H1 (cell line): Measurements from ENCODE around the gene PLXDC2. TPM values are rescaled to one million over a fixed set of nuclear protein-coding genes. Genes with fewer than 3 reads are reported as not detected.
A peak's percentile ranks its signal among the peaks of the same experiment; 100 is the strongest.

Source experiments
- CTCF ChIA-PET: fragments of 300-600 bp; sonication (Branson Sonifier 250); formaldehyde crosslinking; loops from one replicate; lab custom pipeline; 2021; ENCODE audit not compliant: partially characterized antibody; lab: Charles Lee
- POLR2A ChIA-PET: fragments of 300-600 bp; sonication (Branson Sonifier 250); formaldehyde crosslinking; loops from one replicate; lab custom pipeline; 2021; ENCODE audit warnings: inconsistent platforms; ENCODE audit not compliant: partially characterized antibody; lab: Charles Lee
- DNase-seq, 2 experiments: peaks; one replicate each; pipeline versions ENCODE4 v3.0.0 to v3.0.0-alpha.2; 2010 to 2022; ENCODE audit warnings: low spot score in 2 of 2, low read depth in 1 of 2, mixed read lengths in 1 of 2
- FAIRE-seq: peaks from 2 replicates; lab custom pipeline; 2011; peaks lifted over from hg19 to GRCh38; lab: Jason Lieb, UNC
- H2AFZ ChIP-seq: 2 replicates; pipeline ENCODE4 v1.8.1; 2012; ENCODE audit warnings: low read length, inconsistent platforms
- H2AK5ac ChIP-seq: 2 replicates; pipeline ENCODE4 v1.6.1; 2013; ENCODE audit warnings: low read depth, low read length
- H2BK120ac ChIP-seq: replicated peaks from 2 replicates; pipeline ENCODE3; 2013; ENCODE audit warnings: low read depth, low read length, inconsistent platforms
- H2BK12ac ChIP-seq: 2 replicates; pipeline ENCODE4 v1.6.1; 2013; ENCODE audit warnings: low read depth, low read length
- H2BK15ac ChIP-seq: 2 replicates; pipeline ENCODE4 v1.6.1; 2013; ENCODE audit warnings: low read length
- H2BK20ac ChIP-seq: 2 replicates; pipeline ENCODE4 v1.6.1; 2013; ENCODE audit warnings: low read length
- H2BK5ac ChIP-seq: 2 replicates; pipeline ENCODE4 v1.6.1; 2013; ENCODE audit warnings: low read depth, low read length
- H3K14ac ChIP-seq: 2 replicates; pipeline ENCODE4 v1.6.1; 2013; ENCODE audit warnings: inconsistent platforms; ENCODE audit not compliant: insufficient read length
- H3K18ac ChIP-seq: 2 replicates; pipeline ENCODE4 v1.6.1; 2013; ENCODE audit warnings: low read length; ENCODE audit errors: extremely low read depth
- H3K23ac ChIP-seq: 2 replicates; pipeline ENCODE4 v1.6.1; 2013; ENCODE audit warnings: inconsistent platforms; ENCODE audit not compliant: insufficient read length
- H3K23me2 ChIP-seq: 2 replicates; pipeline ENCODE4 v1.6.1; 2013; ENCODE audit warnings: low read depth, low read length
- H3K27ac ChIP-seq: 2 replicates; pipeline ENCODE4 v1.6.1; 2011; ENCODE audit warnings: low read depth, low read length, inconsistent platforms
- H3K27me3 ChIP-seq, 4 experiments: replicated peaks in 1 of 4; 1 replicate in 1 of 4; 2 replicates in 3 of 4; pipeline versions ENCODE4 v1.6.1 to v1.8.1; 2011 to 2013; ENCODE audit warnings: low read length in 3 of 4, mild to moderate bottlenecking in 3 of 4, inconsistent platforms in 2 of 4, mixed read lengths in 2 of 4, moderate library complexity in 1 of 4; ENCODE audit not compliant: control insufficient read depth in 3 of 4, insufficient read depth in 3 of 4; ENCODE audit errors: extremely low read depth in 1 of 4
- H3K36me3 ChIP-seq, 4 experiments: 2 replicates each; pipeline versions ENCODE4 v1.6.1 to v1.8.1; 2011 to 2013; ENCODE audit warnings: mild to moderate bottlenecking in 4 of 4, low read length in 3 of 4, moderate library complexity in 2 of 4, control low read depth in 1 of 4, inconsistent platforms in 1 of 4; ENCODE audit not compliant: insufficient read depth in 4 of 4, control insufficient read depth in 2 of 4
- H3K4ac ChIP-seq: replicated peaks from 2 replicates; pipeline ENCODE3; 2013; ENCODE audit warnings: low read length, low read depth, mixed read lengths, inconsistent platforms; ENCODE audit not compliant: insufficient read length
- H3K4me1 ChIP-seq, 4 experiments: replicated peaks in 1 of 4; 1 replicate in 1 of 4; 2 replicates in 3 of 4; pipeline versions ENCODE4 v1.6.1 to v1.8.1; 2011 to 2013; ENCODE audit warnings: low read length in 3 of 4, inconsistent platforms in 2 of 4, mixed read lengths in 1 of 4; ENCODE audit not compliant: insufficient read depth in 4 of 4, control insufficient read depth in 3 of 4
- H3K4me2 ChIP-seq, 2 experiments: 2 replicates each; pipeline versions ENCODE4 v1.6.1 to v1.8.1; 2011 to 2013; ENCODE audit warnings: low read depth in 2 of 2, low read length in 2 of 2, control low read depth in 1 of 2, inconsistent platforms in 1 of 2, mild to moderate bottlenecking in 1 of 2; ENCODE audit not compliant: insufficient read depth in 1 of 2
- H3K4me3 ChIP-seq, 4 experiments: fragments of 200-600, 300-600 bp in 1 of 4; sonication (generic), shearing (Covaris generic), sonication (Bioruptor Twin) in 1 of 4; 2 replicates each; pipeline versions ENCODE4 v1.5.1 to v1.8.1; 2011 to 2016; ENCODE audit warnings: low read length in 4 of 4, low read depth in 3 of 4, control low read depth in 2 of 4, inconsistent platforms in 2 of 4, mild to moderate bottlenecking in 2 of 4, mixed read lengths in 1 of 4, moderate library complexity in 1 of 4; ENCODE audit not compliant: insufficient read depth in 2 of 4; ENCODE audit errors: extremely low read depth in 1 of 4
- H3K56ac ChIP-seq: replicated peaks from 2 replicates; pipeline ENCODE3; 2013; ENCODE audit warnings: low read depth, mild to moderate bottlenecking, mixed read lengths, low read length, inconsistent platforms; ENCODE audit not compliant: insufficient read length
- H3K79me1 ChIP-seq: 2 replicates; pipeline ENCODE4 v1.6.1; 2013; ENCODE audit warnings: low read depth, low read length, control low read depth
- H3K79me2 ChIP-seq, 2 experiments: 2 replicates each; pipeline versions ENCODE4 v1.6.1 to v1.8.1; 2012 to 2013; ENCODE audit warnings: low read length in 2 of 2, mild to moderate bottlenecking in 2 of 2, inconsistent platforms in 1 of 2; ENCODE audit not compliant: insufficient read depth in 2 of 2, control insufficient read depth in 1 of 2
- H3K9ac ChIP-seq, 4 experiments: replicated peaks in 1 of 4; 1 replicate in 1 of 4; 2 replicates in 3 of 4; pipeline versions ENCODE4 v1.6.1 to v1.8.1; 2011 to 2013; ENCODE audit warnings: low read depth in 3 of 4, low read length in 3 of 4, control low read depth in 2 of 4, mild to moderate bottlenecking in 2 of 4, moderate library complexity in 2 of 4, inconsistent platforms in 1 of 4; ENCODE audit errors: extremely low read depth in 1 of 4
- H3K9me3 ChIP-seq, 2 experiments: 2 replicates each; pipeline versions ENCODE4 v1.6.1 to v1.8.1; 2012 to 2013; ENCODE audit warnings: mild to moderate bottlenecking in 2 of 2, moderate library complexity in 2 of 2, control low read depth in 1 of 2, inconsistent platforms in 1 of 2, low read depth in 1 of 2, low read length in 1 of 2, mixed read lengths in 1 of 2; ENCODE audit not compliant: insufficient read depth in 2 of 2
- H4K20me1 ChIP-seq, 2 experiments: replicated peaks in 1 of 2; 2 replicates each; pipeline versions ENCODE3 to v1.8.1; 2011 to 2013; ENCODE audit warnings: inconsistent platforms in 2 of 2, low read length in 2 of 2, mild to moderate bottlenecking in 1 of 2; ENCODE audit not compliant: insufficient read depth in 2 of 2, control insufficient read depth in 1 of 2
- H4K5ac ChIP-seq: 2 replicates; pipeline ENCODE4 v1.6.1; 2013; ENCODE audit warnings: low read length, low read depth, mixed read lengths, inconsistent platforms; ENCODE audit not compliant: insufficient read length
- H4K8ac ChIP-seq: 2 replicates; pipeline ENCODE4 v1.8.0; 2013; ENCODE audit warnings: mild to moderate bottlenecking, moderate library complexity, low read length, inconsistent platforms; ENCODE audit not compliant: insufficient read depth; ENCODE audit errors: extremely low read depth
- H4K91ac ChIP-seq: replicated peaks from 2 replicates; pipeline ENCODE3; 2013; ENCODE audit warnings: low read length, mixed read lengths, inconsistent platforms; ENCODE audit not compliant: insufficient read length
- CHD2 ChIP-seq: IDR thresholded peaks from 2 replicates; pipeline ENCODE4 v1.6.1; 2012; ENCODE audit warnings: low read length, improper control_type of control experiment
- FOSL1 ChIP-seq: IDR thresholded peaks from 2 replicates; pipeline ENCODE4 v1.6.1; 2011; ENCODE audit warnings: mild to moderate bottlenecking, low read depth, low read length, moderate library complexity; ENCODE audit not compliant: insufficient read depth
- GABPA ChIP-seq: IDR thresholded peaks from 2 replicates; pipeline ENCODE4 v1.6.1; 2011; ENCODE audit warnings: mild to moderate bottlenecking, low read length, moderate library complexity, borderline replicate concordance; ENCODE audit not compliant: insufficient read depth
- HDAC6 ChIP-seq: IDR thresholded peaks from one replicate; pipeline ENCODE4 v1.7.1; 2012; ENCODE audit warnings: low read depth, mild to moderate bottlenecking, inconsistent platforms, low read length, moderate library complexity
- RAD21 ChIP-seq, 2 experiments: IDR thresholded peaks in 1 of 2; conservative IDR thresholded peaks in 1 of 2; 2 replicates each; pipeline ENCODE4 v1.6.1; 2011; ENCODE audit warnings: low read depth in 2 of 2, low read length in 2 of 2, improper control_type of control experiment in 1 of 2, inconsistent platforms in 1 of 2, mild to moderate bottlenecking in 1 of 2, moderate library complexity in 1 of 2
- RBBP5 ChIP-seq: IDR thresholded peaks from 2 replicates; pipeline ENCODE4 v1.7.1; 2012; ENCODE audit warnings: low read depth, mild to moderate bottlenecking, inconsistent platforms, low read length, moderate library complexity, borderline replicate concordance
- SIX5 ChIP-seq: IDR thresholded peaks from 2 replicates; pipeline ENCODE4 v1.6.1; 2011; ENCODE audit warnings: mild to moderate bottlenecking, low read depth, low read length
- SP1 ChIP-seq: IDR thresholded peaks from 2 replicates; pipeline ENCODE4 v1.6.1; 2011; ENCODE audit warnings: low read depth, low read length
- SUZ12 ChIP-seq: fragments of 200-600 bp; sonication (generic); IDR thresholded peaks from 2 replicates; pipeline ENCODE4 v1.6.1; 2012; ENCODE audit warnings: mild to moderate bottlenecking, inconsistent platforms, low read length, moderate library complexity, mixed read lengths
- USF2 ChIP-seq: IDR thresholded peaks from 2 replicates; pipeline ENCODE4 v1.6.1; 2011; ENCODE audit warnings: low read length, improper control_type of control experiment
- WGBS, 2 experiments: shearing (Covaris generic) in 1 of 2; methylation state at CpG; one replicate each; pipeline versions ENCODE4 v1.1.6 to v1.1.7; 2013 to 2015; ENCODE audit warnings: low lambda C conversion rate in 2 of 2, mixed read lengths in 2 of 2, inconsistent platforms in 1 of 2, low coverage in 1 of 2, missing lambda C conversion rate in 1 of 2; ENCODE audit not compliant: insufficient replicate concordance in 2 of 2, insufficient coverage in 1 of 2, insufficient read length in 1 of 2; ENCODE audit errors: extremely low coverage in 1 of 2, missing lambda C conversion rate in 1 of 2; 5-methylcytosine and 5-hydroxymethylcytosine counted together
- polyA plus RNA-seq, 7 experiments: library from polyadenylated mRNA; depleted of rRNA in 3 of 7; stranded (reverse) in 5 of 7; unstranded in 2 of 7; fragments of >200 nt in 5 of 7; fragments of 200-250 nt in 2 of 7; gene quantifications; 1 replicate in 5 of 7; 2 replicates in 1 of 7; 4 replicates in 1 of 7; pipeline versions ENCODE4 v1.2.1 to v1.2.3, GENCODE V29; 2011 to 2013; ENCODE audit warnings: missing spikeins in 2 of 7, mixed read lengths in 2 of 7
- total RNA-seq: library from RNA; stranded (reverse); fragmentation: NEBNext Ultra II Directional; extraction: Animal tissue kit (Norgen Biotek cat#: 25700); gene quantifications from 2 replicates; pipeline ENCODE4 v1.2.1, GENCODE V29; 2021

Gene PLXDC2
- total and polyA plus RNA-seq, 2 of the 8 experiments (the other 6 are each of a cell fraction or from before 2014, with no cell fraction given): 23.0 to 40.5 TPM

- WGBS, 2 experiments: 89% methylated on average over 5 of the region's 5 CpGs; no CpG with 5 or more reads in 1 of the 2 experiments
Observed at GRCh38 chr10:19789607-19790006, 26.6 kb upstream of the PLXDC2 start.

More at GRCh38 chr10:19789607-19790006, 26.6 kb upstream of the PLXDC2 start:
- Histone ChIP-seq H3K14ac (no peak overlapping the region), H3K18ac (no peak overlapping the region), H3K9me3 (no peaks in the 10 kb centered on the region), H3K79me2 (no peaks in the 10 kb centered on the region), H3K27me3 (no peaks in the 10 kb centered on the region), H3K4ac (no peak overlapping the region), H4K8ac (no peak overlapping the region), H2BK15ac (no peak overlapping the region), H2AFZ (no peak overlapping the region), H2AK5ac (no peak overlapping the region), H2BK120ac (no peak overlapping the region), H3K23ac (no peak overlapping the region), H2BK12ac (0 out of 2 replicates have a peak overlapping the region, but pooled peaks have one; percentile 22), H2BK20ac (no peak overlapping the region), H4K5ac (no peak overlapping the region), H3K4me2 (no peak overlapping the region), H4K20me1 (no peaks in the 10 kb centered on the region), H3K9ac (no peak overlapping the region), H3K23me2 (no peaks in the 10 kb centered on the region), H4K91ac (no peak overlapping the region), H3K79me1 (no peaks in the 10 kb centered on the region), H3K36me3 (no peaks in the 10 kb centered on the region), H3K4me1 (no peaks in the 10 kb centered on the region), H3K27ac (no peak overlapping the region), H3K4me3 (no peak overlapping the region), H2BK5ac (no peak overlapping the region), H3K56ac (no peak overlapping the region)
- TF ChIP-seq SIX5 (no peak), SP1 (no peak), GABPA (no peak), USF2 (no peak), RAD21 (IDR thresholded peaks at IDR 0.05 in 1 of 2, conservative IDR thresholded peaks at IDR 0.05 in 1 of 2; ENCODE audit: low read depth in 2 of 2, low read length in 2 of 2) (no peak), SUZ12 (no peak), HDAC6 (no peak), FOSL1 (no peak), RBBP5 (no peak), CHD2 (no peak)
- FAIRE-seq (no peak), DNase-seq (no peak)
- CTCF ChIA-PET: interaction anchor here (0.6 to 1.5 kb wide), 2 partner anchors 90 to 382 kb away, joined by 3 read pairs; no protein-coding TSS in a partner anchor
- POLR2A ChIA-PET: no interaction called here
